Nephron progenitor cell (in vitro differentiated cells): ENCODE measurements around the gene ETNK1.

Experiments
- DNase-seq: peaks from one replicate; pipeline ENCODE4 v3.0.0; 2021
- H3K27ac Mint-ChIP-seq: 2 replicates; pipeline ENCODE4 v1.8.0; 2021; ENCODE audit warnings: mild to moderate bottlenecking, moderate library complexity, mixed read lengths
- H3K27me3 Mint-ChIP-seq: 2 replicates; pipeline ENCODE4 v1.8.0; 2021; ENCODE audit warnings: mild to moderate bottlenecking, low read depth, mixed read lengths; ENCODE audit not compliant: poor library complexity
- H3K36me3 Mint-ChIP-seq: 2 replicates; pipeline ENCODE4 v1.8.0; 2021; ENCODE audit warnings: low read depth, mixed read lengths
- H3K4me1 Mint-ChIP-seq: 2 replicates; pipeline ENCODE4 v1.8.0; 2021; ENCODE audit warnings: mixed read lengths
- H3K4me3 Mint-ChIP-seq: 2 replicates; pipeline ENCODE4 v1.8.0; 2021; ENCODE audit warnings: mild to moderate bottlenecking, moderate library complexity, mixed read lengths
- H3K9me3 Mint-ChIP-seq: 2 replicates; pipeline ENCODE4 v1.8.0; 2021; ENCODE audit warnings: mild to moderate bottlenecking, moderate library complexity, mixed read lengths
- CTCF ChIP-seq: fragments of 200-600 bp; sonication (generic); IDR thresholded peaks from 2 replicates; pipeline ENCODE4 v1.5.0; 2021; ENCODE audit warnings: antibody characterized with exemption

Gene ETNK1

DNA sequence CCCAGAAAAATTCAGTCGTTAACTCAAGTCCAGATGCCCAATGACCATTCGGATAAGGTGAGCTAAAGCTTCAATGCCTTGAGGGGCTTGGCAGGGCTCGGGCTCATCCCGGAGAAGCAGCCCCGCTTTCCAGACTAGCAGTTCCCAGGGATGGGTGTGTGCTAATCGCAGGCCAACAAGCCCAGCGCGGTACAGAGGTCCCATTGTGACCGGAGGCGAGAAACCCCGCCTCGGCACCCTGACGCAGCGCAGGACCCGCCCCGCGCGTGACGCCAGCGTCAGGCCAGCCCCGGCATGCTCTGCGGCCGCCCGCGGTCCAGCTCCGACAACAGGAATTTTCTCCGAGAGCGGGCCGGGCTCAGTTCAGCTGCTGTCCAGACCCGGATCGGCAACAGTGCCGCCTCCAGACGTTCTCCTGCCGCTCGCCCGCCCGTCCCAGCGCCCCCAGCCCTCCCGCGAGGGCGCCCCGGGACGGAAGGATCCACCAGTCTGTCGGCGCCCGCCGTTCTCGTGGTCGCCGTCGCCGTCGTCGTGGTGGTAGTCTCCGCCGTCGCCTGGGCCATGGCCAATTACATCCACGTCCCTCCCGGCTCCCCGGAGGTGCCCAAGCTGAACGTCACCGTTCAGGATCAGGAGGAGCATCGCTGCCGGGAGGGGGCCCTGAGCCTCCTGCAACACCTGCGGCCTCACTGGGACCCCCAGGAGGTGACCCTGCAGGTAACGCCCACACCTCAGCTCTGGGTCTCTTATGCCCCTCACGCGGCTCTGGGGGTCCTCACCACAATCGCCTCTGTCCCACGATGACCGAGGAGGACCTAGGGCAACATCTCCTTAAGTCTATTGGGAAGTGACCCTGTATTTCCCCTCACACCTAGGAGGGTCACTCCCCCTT lies at the start of gene ETNK1:
Gene ETNK1, plus strand, starts transcription at position 302 of the 892 bp plus-strand sequence. Its CDS starts 260 bp downstream, at position 562.
- peak within 1 kb of the TSS; percentile 97 for H3K27ac Mint-ChIP-seq
- H3K4me3 Mint-ChIP-seq = peak within 1 kb of the TSS; percentile 99
- no peaks in the 10 kb centered on the region for H3K9me3 Mint-ChIP-seq
- H3K4me1 Mint-ChIP-seq = peaks cover 48% of the 10 kb centered on the region
- no peaks in the 10 kb centered on the region for H3K27me3 Mint-ChIP-seq
- no peak for TF ChIP-seq CTCF
- H3K36me3 Mint-ChIP-seq = peaks cover 4% of the 10 kb centered on the region
- DNase-seq = peak; percentile 93

GRCh38 chr12:22576065-22576464 lies 48.9 kb upstream of the ETNK1 start:
- Mint-ChIP-seq H3K4me1 (no peaks in the 10 kb centered on the region), H3K4me3 (no peak overlapping the region), H3K9me3 (no peaks in the 10 kb centered on the region), H3K27ac (no peak overlapping the region), H3K36me3 (no peaks in the 10 kb centered on the region), H3K27me3 (no peaks in the 10 kb centered on the region)
- DNase-seq = no peak
- TF ChIP-seq CTCF = no peak

- Mint-ChIP-seq H3K27ac (no peak overlapping the region), H3K36me3 (no peaks in the 10 kb centered on the region), H3K27me3 (no peaks in the 10 kb centered on the region), H3K4me3 (no peak overlapping the region), H3K4me1 (no peaks in the 10 kb centered on the region), H3K9me3 (no peaks in the 10 kb centered on the region)
- no peak for TF ChIP-seq CTCF
- DNase-seq = no peak
Measured at GRCh38 chr12:22576473-22576872, 48.5 kb upstream of the ETNK1 start.

DNA sequence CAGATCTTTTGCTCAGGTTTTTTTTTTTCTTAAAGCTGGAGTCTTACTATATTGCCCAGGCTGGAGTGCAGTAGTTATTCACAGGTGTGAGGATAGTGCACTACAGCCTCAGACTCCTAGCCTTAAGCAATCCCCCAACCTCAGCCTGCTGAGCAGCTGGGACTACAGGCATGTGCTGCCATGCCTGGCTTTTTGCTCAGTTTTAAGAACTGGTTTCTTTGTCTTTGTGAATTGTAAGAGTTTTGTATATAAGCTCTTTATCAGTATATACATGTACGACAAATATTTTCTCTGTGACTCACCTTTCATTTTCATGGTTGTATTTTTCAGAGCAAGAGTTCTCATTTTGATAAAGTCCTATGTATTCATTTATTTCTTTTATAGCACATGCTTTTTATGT lies 47.3 kb upstream of the ETNK1 start:
- Mint-ChIP-seq H3K9me3 (no peaks in the 10 kb centered on the region), H3K4me3 (no peak overlapping the region), H3K4me1 (no peaks in the 10 kb centered on the region), H3K36me3 (no peaks in the 10 kb centered on the region), H3K27ac (no peak overlapping the region), H3K27me3 (no peaks in the 10 kb centered on the region)
- TF ChIP-seq CTCF = no peak
- no peak for DNase-seq

GRCh38 chr12:22578328-22578727 lies 46.6 kb upstream of the ETNK1 start:
- H3K27me3 Mint-ChIP-seq = no peaks in the 10 kb centered on the region
- DNase-seq = no peak
- H3K4me1 Mint-ChIP-seq = no peaks in the 10 kb centered on the region
- TF ChIP-seq CTCF = no peak
- H3K36me3 Mint-ChIP-seq = no peaks in the 10 kb centered on the region
- no peak overlapping the region for H3K4me3 Mint-ChIP-seq
- H3K9me3 Mint-ChIP-seq = no peaks in the 10 kb centered on the region
- no peak overlapping the region for H3K27ac Mint-ChIP-seq

- peaks cover 3% of the 10 kb centered on the region for H3K4me1 Mint-ChIP-seq
- peaks cover 2% of the 10 kb centered on the region for H3K27me3 Mint-ChIP-seq
- TF ChIP-seq CTCF = no peak
- no peak for DNase-seq
- H3K9me3 Mint-ChIP-seq = no peaks in the 10 kb centered on the region
- H3K4me3 Mint-ChIP-seq = no peak overlapping the region
- H3K36me3 Mint-ChIP-seq = no peaks in the 10 kb centered on the region
- no peak overlapping the region for H3K27ac Mint-ChIP-seq
Measured at GRCh38 chr12:22588817-22589216, 36.2 kb upstream of the ETNK1 start.
